Head of caudate nucleus (tissue), 42 donors: ENCODE data around the gene PANK4.

ENCODE experiments used
- DNase-seq, 42 donors: peaks; one replicate each; pipeline versions ENCODE4 v3.0.0 to v3.0.0-alpha.2; 2020 to 2021; ENCODE audit warnings: mixed read lengths in 7 of 42
- intact Hi-C: fragments of 100-400 bp; cut with DNase I; formaldehyde crosslinking; loops from one replicate; pipeline ENCODE4 v1.15.0; 2022

Gene PANK4

GRCh38 chr1:2474933-2475371 lies 51.4 kb downstream of the PANK4 start:
- intact Hi-C loops, result no loop called here
- no peak for DNase-seq

DNA sequence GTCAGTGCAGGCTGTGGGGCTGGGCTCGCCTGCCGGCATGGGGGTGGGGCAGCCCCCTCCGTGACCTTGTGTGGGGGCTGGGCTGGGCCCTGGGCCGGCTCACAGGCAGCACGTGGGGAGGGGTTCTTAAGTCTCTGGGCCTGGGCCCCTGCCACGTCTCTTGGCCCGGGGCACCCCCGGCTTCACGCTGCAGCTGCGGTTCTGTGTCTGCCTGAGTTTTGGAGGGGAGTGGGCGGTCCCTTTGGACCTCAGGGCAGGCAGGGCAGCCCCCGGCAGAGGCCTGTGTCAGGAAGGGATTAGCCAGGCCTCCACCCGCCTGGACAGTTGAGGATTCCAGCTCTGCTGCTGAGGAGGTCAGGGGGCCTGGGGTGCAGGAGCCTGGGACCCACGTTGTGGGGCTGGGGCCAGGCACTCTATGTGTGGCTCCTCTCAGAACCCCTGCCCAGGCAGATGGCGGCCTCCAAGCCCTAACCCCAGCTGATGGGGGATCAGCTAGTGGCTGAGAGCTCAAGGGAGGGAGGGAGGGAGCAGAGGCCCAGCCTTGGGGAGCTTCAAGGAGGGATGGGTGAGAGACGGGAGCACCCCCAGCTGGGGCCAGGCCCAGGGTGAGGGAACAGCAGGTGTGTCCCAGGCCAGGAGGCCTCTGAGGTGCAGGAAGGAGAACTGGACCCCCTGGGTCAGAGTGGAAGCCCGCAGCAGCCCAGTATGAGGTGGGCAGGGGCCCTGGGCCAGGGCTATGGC lies 52.1 kb downstream of the PANK4 start:
- intact Hi-C loops, result no loop called here
- DNase-seq, result no peak

GRCh38 chr1:2473198-2473597 lies 53.2 kb downstream of the PANK4 start:
- intact Hi-C loops, result no loop called here
- DNase-seq, result no peak

- intact Hi-C loops, result no loop called here
Observed at GRCh38 chr1:2472561-2473177, 53.7 kb downstream of the PANK4 start.

DNA sequence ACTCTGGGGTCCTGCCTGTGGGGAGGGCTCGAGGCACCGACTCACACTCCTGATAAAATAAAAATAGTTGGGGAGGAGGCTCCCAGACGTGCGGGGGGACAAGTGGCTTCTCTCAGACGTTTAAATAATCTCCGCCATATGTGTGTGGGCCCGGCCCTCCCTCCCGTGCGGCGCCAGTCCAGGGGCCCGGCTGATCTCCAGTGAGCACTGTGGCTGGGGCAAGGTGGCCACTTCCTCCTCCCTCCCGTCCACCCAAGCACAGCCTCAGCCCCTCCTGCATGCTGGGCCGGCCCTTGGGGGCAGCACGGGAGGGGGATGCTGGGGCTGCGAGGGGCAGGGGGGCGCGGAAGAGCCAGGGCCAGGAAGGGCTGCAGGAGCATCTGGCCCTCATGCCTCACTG lies 54.3 kb downstream of the PANK4 start:
- DNase-seq, result no peak
- intact Hi-C loops, result no loop called here

More at GRCh38 chr1:2472561-2473177, 53.7 kb downstream of the PANK4 start:
- DNase-seq, result no peak

GRCh38 chr1:2471587-2472001 lies 54.8 kb downstream of the PANK4 start:
- intact Hi-C loops, result no loop called here
- DNase-seq, result no peak

- intact Hi-C loops, result no loop called here
- no peak for DNase-seq
Observed at GRCh38 chr1:2471159-2471471, 55.3 kb downstream of the PANK4 start.

DNA sequence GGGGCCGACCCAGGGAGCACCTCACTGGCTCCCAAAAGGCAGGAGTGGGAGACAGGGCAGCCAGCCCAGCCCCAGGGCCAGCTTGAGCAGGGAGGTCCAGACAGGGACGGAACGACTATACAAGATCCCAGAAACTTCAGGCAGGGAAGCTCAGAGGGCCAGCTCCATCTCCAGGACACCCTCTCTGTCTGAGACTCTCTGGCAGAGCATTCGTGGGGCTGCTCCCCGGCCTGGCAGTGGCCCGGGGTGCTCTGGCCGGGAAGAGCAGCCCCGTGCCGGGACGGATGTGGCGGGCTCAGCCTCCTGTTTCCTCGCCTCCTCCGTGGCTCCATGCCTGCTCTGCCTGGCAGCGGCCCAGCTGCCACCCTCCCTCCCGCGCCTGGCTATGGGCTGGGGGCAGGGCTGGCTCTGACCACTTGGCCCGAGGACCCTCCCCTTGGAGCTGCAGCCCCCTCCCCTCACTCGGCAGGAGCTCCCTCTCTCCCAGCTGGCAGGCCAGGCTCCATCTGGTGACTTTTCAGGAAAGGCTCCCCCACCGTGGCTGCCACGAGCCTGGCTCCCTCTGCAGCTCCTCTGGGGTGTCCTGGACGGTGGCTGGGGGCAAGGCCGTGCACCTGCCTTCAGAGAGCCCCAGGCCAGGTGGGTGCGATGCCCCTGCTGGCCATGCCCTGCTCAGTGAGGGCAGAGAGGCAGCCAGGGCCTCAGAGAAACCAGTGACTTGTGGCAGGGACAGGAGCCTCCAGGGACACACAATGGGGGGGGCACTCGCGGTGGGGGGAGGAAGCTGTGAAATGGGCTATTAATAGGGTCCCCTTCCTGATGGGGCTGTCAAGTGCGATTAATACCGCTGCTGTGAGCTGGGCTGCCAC lies 55.9 kb downstream of the PANK4 start:
- intact Hi-C loops, result no loop called here
- DNase-seq, result peak in 2 of 42 donors; percentile 32 to 36

DNA sequence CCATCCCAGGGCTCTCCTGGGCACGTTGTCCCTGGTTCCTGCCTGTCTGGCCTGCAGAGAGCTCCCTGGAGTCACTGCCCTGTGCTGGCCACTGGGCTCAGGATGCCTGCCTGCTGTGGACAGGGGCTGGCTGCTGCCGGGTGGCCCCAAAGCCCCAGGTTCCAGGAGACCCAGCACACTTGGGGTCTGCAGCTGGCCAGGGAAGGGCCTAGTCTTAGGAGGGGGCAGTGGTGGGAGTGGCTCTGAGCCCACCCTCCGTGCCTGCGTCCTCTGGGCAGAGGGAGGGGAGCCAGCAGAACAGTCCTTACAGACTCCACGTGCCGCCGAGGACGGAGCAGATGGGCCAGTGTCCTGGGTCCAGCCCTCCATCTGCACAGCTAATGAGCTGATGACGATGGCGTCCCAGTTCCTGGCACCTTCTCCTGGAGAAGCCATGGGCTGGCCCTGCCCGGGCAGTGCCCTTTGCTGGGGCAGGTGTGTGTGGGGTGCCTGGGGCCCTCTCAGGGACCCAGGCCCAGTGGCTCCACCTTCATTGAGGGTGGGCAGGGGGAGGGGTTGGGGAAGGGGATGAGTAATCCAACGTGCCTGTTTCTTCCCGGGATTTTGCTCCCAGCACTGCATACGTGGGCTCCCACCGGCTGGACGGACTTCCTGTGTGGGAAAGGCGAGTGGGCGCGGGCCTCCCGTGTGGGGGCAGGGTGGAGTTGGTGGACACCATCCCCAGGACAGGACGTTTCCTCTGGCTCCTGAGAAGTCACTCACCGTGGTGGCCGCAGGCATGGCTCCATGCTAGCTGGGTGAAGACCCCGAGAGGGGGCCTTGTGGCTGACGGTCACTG lies 57.1 kb downstream of the PANK4 start:
- intact Hi-C loops, result no loop called here
- no peak for DNase-seq

DNA sequence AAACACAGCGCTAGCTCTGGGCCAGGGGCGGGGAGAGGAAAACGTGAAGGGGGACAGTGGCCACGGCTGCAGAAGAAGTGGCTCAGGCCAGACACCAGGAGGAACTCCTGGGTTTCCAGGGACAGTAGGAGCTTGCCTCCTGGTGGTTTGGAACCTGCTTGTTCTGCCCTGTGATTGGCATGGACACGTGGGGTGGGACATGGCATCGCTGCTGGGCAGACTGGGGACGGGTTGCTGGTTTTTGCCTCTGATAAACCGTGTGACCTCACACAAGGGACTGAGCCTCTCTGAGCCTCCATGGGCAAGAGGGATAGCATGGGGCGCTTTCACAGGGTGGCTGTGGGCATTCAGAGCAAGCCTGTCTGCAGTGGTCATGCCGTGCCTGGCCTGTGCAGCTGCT lies 57.9 kb downstream of the PANK4 start:
- DNase-seq, result no peak
- intact Hi-C loops, result no loop called here

- DNase-seq, result no peak
- intact Hi-C loops, result no loop called here
Observed at GRCh38 chr1:2468041-2468472, 58.3 kb downstream of the PANK4 start.

GRCh38 chr1:2466958-2467554 lies 59.3 kb downstream of the PANK4 start:
- intact Hi-C loops, result no loop called here
- peak in 8 of 42 donors; percentile 24 to 54 (median 43) for DNase-seq

DNA sequence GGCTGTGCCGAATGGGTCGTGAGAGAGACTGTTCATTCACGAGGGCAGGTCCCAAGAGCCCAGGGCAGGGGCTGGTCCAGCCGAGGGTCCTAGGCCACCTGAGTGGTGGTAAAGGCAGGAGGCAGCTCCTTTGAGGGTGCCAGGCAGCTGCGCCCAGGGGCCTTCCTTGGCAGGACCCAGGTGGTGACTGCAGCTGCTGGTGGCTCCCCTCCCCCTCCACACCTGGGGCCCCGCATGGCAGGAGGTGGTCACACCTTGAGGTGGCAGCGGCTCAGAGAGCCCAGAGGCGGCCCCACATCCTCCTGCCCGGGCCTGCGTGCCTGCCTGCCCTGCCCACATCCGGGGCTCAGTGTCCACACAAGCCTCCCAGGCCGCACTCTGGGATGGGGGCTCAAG lies 60.1 kb downstream of the PANK4 start:
- intact Hi-C loops, result no loop called here
- no peak for DNase-seq

DNA sequence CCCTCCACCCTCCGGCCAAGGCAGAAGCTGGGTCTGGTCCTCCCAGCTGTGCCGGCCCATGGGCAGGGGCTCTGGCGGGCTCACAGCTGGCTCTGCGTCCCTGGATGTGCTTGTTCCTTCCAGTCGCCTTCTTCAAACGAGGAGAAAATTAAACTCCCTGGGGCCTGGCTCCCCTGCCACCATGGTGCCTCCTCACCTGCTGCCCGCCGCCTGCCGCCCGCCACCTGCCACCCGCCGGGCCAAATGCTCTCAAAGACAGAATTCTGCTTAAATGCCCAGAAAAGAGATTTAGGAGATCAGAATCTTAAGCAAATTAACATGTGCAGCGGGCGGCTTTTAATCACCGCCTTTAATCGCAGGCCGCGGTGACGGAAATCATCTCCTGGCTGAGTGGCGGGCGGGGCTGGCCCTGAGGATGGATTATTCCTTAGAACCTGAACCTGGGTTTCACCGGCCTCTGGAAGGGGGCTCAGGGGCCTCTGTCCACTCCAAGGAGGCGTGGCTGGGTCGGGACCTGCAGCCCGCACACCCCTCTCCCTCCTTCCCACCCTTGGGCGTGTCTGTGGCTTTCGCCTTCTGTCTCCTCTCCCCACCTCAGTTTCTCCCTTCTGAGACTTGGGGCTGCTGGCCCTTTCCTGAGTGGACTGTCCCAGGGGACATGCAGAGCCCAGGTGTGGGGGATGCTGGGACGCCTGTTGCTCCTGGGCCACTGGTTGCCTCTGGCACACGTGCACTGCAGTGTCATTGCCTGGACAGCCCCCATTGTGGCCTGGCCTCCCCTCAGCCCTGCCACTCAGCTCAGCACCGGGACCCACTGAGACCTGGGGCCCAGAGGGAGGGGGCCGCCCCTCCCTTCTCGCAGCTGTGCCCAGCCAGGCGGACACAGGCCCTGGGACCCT lies 60.8 kb downstream of the PANK4 start:
- no peak for DNase-seq
- intact Hi-C loops, result no loop called here

DNA sequence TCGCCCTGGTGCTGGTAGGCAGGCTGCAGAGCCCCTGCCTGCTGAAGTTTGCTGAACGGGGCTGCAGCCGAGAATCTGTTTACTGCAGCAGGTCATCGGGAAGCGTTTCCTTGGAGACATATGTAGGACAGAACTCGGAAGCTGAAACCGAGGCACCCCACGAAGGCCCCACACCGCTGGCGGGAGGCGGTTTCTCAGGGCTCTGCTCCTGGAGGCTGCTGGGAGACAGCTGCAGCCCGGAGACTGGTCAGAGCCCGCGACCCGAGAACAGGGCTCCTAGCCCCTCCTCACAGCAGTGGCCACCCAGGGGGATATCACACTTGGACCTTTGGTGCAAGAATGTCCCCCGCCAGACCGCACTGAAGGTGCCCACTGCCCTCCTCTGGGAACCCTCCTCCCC lies 63.0 kb downstream of the PANK4 start:
- intact Hi-C loops, result no loop called here
- DNase-seq, result no peak

DNA sequence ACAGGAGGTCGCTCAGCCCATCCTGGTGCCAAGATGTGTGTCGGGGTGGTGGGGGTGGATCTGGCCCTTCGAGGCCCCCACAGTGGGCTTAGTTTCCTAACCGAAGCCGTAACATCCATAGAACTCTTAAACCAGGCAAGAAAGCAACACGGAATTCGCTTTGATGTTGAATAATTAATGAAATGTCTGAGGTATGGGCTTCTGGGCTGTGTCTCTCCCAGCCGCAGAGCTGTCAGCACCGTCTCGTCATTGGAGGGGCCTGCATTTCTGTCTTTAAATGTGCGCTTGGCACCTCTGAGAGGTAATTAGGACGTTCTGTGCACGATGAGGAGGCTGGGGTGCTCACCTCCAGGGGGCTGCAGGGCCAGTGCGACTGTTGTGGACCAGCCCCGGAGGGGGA lies 63.6 kb downstream of the PANK4 start:
- no peak for DNase-seq
- intact Hi-C loops, result no loop called here

GRCh38 chr1:2460996-2461751 lies 65.2 kb downstream of the PANK4 start:
- intact Hi-C loops, result no loop called here

More at GRCh38 chr1:2460996-2461751, 65.2 kb downstream of the PANK4 start:
- DNase-seq, result no peak
